Muscle of leg (tissue), 11 donors: ENCODE results near the gene KCNMA1. TPM values are rescaled to one million over a fixed set of nuclear protein-coding genes. Genes with fewer than 3 reads are reported as not detected.
A peak's percentile ranks its signal among the peaks of the same experiment; 100 is the strongest.

Source experiments
- DNase-seq: peaks from one replicate; pipeline ENCODE4 v3.0.0; 2013
- H3K27ac ChIP-seq: one replicate; pipeline ENCODE4 v1.5.1; 2013; ENCODE audit warnings: mild to moderate bottlenecking, low read length, control low read depth
- H3K27me3 ChIP-seq: one replicate; pipeline ENCODE4 v1.6.1; 2013; ENCODE audit warnings: low read length; ENCODE audit not compliant: control insufficient read depth, insufficient read depth
- H3K36me3 ChIP-seq: one replicate; pipeline ENCODE4 v1.6.1; 2013; ENCODE audit warnings: low read length; ENCODE audit not compliant: control insufficient read depth, insufficient read depth
- H3K4me1 ChIP-seq: one replicate; pipeline ENCODE4 v1.6.1; 2013; ENCODE audit warnings: low read length; ENCODE audit not compliant: control insufficient read depth, insufficient read depth
- H3K4me3 ChIP-seq: one replicate; pipeline ENCODE4 v1.5.1; 2013; ENCODE audit warnings: low read length, control low read depth
- H3K9me3 ChIP-seq: replicated peaks from 2 replicates; pipeline ENCODE4 v1.6.1; 2013; ENCODE audit warnings: low read depth, low read length; ENCODE audit not compliant: control insufficient read depth
- WGBS: methylation state at CpG from one replicate; pipeline ENCODE4 v1.1.5; 2013; ENCODE audit warnings: missing lambda C conversion rate; ENCODE audit not compliant: insufficient coverage; 5-methylcytosine and 5-hydroxymethylcytosine counted together
- polyA plus RNA-seq, 8 donors: library from polyadenylated mRNA; unstranded; fragments of 120-200 nt; gene quantifications; one replicate each; pipeline versions ENCODE4 v1.2.1 to v1.2.3, GENCODE V29; 2013; ENCODE audit warnings: inconsistent platforms in 1 of 8, low replicate concordance in 1 of 8; ENCODE audit not compliant: insufficient read length in 8 of 8, insufficient read depth in 1 of 8
- total RNA-seq: library from RNA; stranded (reverse); fragments of 120-200 nt; gene quantifications from one replicate; pipeline ENCODE4 v1.2.4, GENCODE V29; 2013

KCNMA1 gene
- total and polyA plus RNA-seq, 9 donors = 12.7 to 23.3 (median 18.2) TPM

DNA sequence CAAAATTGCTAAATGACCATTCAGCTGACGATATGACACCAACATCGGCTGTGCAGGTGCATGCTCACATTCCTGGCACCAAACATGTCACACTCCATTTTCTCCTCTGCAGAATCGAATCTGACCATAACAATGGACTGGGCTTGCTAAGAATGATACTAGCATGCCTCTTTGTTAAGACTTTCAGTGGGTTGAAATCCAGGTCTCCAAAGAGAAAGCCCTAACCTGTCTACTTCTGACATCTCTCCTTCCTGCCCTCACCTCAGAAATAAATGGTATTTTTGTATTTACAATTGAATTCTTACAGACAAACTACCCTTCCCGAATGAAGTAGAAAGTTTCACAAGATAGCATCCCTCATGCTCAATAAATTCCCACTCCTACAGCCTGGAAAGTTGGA lies 373.9 kb downstream of the KCNMA1 start:
- Histone ChIP-seq H3K36me3 (no peaks in the 10 kb centered on the region), H3K9me3 (no peaks in the 10 kb centered on the region), H3K4me1 (no peaks in the 10 kb centered on the region), H3K27me3 (no peaks in the 10 kb centered on the region), H3K4me3 (no peak overlapping the region), H3K27ac (no peak overlapping the region)
- DNase-seq = no peak
- 67% methylated on average over 4 of the region's 4 CpGs for WGBS

DNA sequence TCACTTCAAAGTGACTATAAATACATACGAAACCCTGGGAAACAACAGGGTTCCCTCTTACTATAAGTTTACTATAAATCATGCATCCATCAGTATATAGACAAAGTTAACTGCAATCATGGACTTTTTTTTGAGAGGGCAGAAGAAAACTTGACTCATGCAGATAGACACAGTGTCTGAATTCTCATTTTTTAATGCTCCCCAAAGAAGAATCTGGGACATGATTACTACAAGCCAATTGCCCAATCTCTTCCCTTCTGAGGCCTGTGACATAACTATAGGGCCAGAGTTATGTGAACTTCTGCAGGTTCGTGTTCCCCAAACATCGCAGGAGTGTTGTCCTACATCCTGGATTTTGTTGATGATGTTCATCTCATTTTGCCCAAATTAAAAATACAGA lies 376.5 kb downstream of the KCNMA1 start:
- Histone ChIP-seq H3K36me3 (no peaks in the 10 kb centered on the region), H3K27me3 (no peaks in the 10 kb centered on the region), H3K27ac (no peak overlapping the region), H3K9me3 (no peaks in the 10 kb centered on the region), H3K4me3 (no peak overlapping the region), H3K4me1 (no peaks in the 10 kb centered on the region)
- WGBS = 100% methylated on average over 1 of the region's 3 CpGs
- DNase-seq = no peak

- Histone ChIP-seq H3K36me3 (no peaks in the 10 kb centered on the region), H3K4me3 (no peak overlapping the region), H3K9me3 (no peaks in the 10 kb centered on the region), H3K27me3 (no peaks in the 10 kb centered on the region), H3K4me1 (no peaks in the 10 kb centered on the region), H3K27ac (no peak overlapping the region)
- WGBS = 50% methylated on average over 1 of the region's 4 CpGs
- DNase-seq = no peak
Observed at GRCh38 chr10:77259171-77259874, 378.3 kb downstream of the KCNMA1 start.

GRCh38 chr10:77256346-77256745 lies 381.3 kb downstream of the KCNMA1 start:
- H3K4me3 ChIP-seq = no peak overlapping the region

GRCh38 chr10:77253556-77254064 lies 384.0 kb downstream of the KCNMA1 start:
- Histone ChIP-seq H3K9me3 (no peaks in the 10 kb centered on the region), H3K27me3 (no peaks in the 10 kb centered on the region), H3K4me1 (peaks cover 12% of the 10 kb centered on the region), H3K27ac (no peak overlapping the region), H3K36me3 (no peaks in the 10 kb centered on the region), H3K4me3 (no peak overlapping the region)
- 61% methylated on average over 3 of the region's 4 CpGs for WGBS
- no peak for DNase-seq

More at GRCh38 chr10:77256346-77256745, 381.3 kb downstream of the KCNMA1 start:
- DNase-seq = no peak
- no peaks in the 10 kb centered on the region for H3K9me3 ChIP-seq
- H3K27ac ChIP-seq = no peak overlapping the region
- no CpG with 5 or more reads among the region's 2 CpGs for WGBS
- no peaks in the 10 kb centered on the region for H3K36me3 ChIP-seq
- H3K4me1 ChIP-seq = peaks cover 9% of the 10 kb centered on the region
- H3K27me3 ChIP-seq = no peaks in the 10 kb centered on the region

- Histone ChIP-seq H3K4me1 (peaks cover 14% of the 10 kb centered on the region), H3K4me3 (no peak overlapping the region), H3K27ac (no peak overlapping the region), H3K36me3 (no peaks in the 10 kb centered on the region), H3K9me3 (no peaks in the 10 kb centered on the region), H3K27me3 (no peaks in the 10 kb centered on the region)
- DNase-seq = peak; percentile 60
- 20% methylated on average over 1 of the region's 1 CpG for WGBS
Observed at GRCh38 chr10:77253147-77253545, 384.5 kb downstream of the KCNMA1 start.

DNA sequence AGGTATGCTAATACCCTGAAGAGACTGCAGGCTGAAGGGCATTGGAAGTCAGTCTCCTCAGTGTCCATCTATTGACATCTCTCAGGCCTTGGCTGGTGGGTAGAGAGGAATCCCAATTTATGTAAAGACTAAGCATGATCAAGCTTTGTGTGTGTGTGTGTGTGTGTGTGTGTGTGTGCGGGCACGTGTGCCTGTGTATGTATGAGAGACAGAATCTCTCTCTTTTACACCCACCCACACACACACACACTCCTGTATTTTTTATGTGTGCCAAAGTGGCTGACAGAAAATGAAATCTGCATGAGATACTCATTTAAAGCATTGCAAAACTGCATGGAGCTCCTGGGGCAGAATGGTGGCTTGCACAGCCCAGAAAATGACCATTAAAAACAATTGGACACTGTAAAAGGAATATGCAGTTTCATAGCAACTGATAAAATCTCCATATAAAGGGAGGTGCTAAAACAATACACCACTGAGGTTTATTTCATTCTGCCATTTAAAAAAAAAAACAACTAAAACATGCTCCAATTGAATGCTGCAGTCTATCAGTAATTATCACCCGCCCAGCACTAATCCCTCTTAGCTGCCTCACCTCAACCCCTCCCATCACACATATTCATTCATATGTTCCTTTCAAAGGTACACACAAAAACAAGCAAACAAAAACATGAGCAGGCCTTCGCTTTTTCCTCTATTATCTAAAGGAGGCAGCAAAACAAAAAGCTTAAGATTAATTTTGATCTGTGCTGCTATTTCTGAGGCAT lies 385.0 kb downstream of the KCNMA1 start:
- H3K27me3 ChIP-seq = no peaks in the 10 kb centered on the region
- no peaks in the 10 kb centered on the region for H3K36me3 ChIP-seq
- H3K4me1 ChIP-seq = peaks cover 15% of the 10 kb centered on the region
- H3K27ac ChIP-seq = no peak overlapping the region
- 88% methylated on average over 1 of the region's 4 CpGs for WGBS
- H3K4me3 ChIP-seq = no peak overlapping the region
- H3K9me3 ChIP-seq = no peaks in the 10 kb centered on the region
- DNase-seq = no peak

DNA sequence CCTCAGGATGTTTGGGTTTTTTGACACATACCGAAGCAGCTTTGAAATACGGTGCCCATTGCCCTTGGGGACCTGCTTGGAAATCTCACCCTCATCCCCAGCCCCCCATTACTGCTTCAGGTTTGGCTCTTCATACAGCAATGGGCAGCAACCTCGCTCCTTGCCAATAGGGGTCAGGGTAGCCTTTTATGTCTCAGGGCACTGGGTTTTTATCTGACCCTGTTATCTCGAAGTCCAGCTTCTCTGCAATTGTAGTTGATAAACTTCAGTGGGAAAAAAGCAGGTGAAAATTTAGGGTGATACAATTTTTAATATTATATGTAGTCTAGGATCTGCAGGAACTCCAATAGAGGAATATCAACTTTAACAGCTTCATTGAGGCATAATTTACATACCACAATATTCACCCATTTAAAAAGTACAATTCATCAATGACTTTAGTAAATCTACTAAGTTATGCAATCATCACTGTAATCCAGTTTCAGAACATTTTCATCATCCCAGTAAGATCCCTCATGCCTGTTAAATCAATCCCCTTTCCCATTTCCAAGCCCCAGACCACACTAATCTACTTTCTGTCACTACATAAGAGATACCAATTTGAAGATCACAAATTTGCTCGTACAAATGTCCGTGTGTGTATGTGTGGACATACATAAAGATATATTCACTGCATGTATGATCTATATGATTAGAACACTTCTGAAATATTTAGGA lies 386.2 kb downstream of the KCNMA1 start:
- WGBS = 83% methylated on average over 1 of the region's 6 CpGs
- no peak for DNase-seq
- no peaks in the 10 kb centered on the region for H3K27me3 ChIP-seq

GRCh38 chr10:77249901-77250459 lies 387.6 kb downstream of the KCNMA1 start:
- H3K27ac ChIP-seq = no peak overlapping the region

More for the DNA sequence above, 386.2 kb downstream of the KCNMA1 start:
- Histone ChIP-seq H3K9me3 (no peaks in the 10 kb centered on the region), H3K27ac (no peak overlapping the region), H3K4me1 (peaks cover 15% of the 10 kb centered on the region), H3K36me3 (no peaks in the 10 kb centered on the region), H3K4me3 (no peak overlapping the region)

More at GRCh38 chr10:77249901-77250459, 387.6 kb downstream of the KCNMA1 start:
- Histone ChIP-seq H3K27me3 (no peaks in the 10 kb centered on the region), H3K4me1 (peaks cover 15% of the 10 kb centered on the region), H3K36me3 (no peaks in the 10 kb centered on the region), H3K4me3 (no peak overlapping the region), H3K9me3 (no peaks in the 10 kb centered on the region)
- DNase-seq = no peak
- 57% methylated on average over 1 of the region's 3 CpGs for WGBS
